HUES48 (cell line): ENCODE results near the gene C11orf21.

Experiments used
- H3K27ac ChIP-seq: one replicate; pipeline ENCODE4 v1.7.0; 2013; ENCODE audit warnings: low read depth, low read length, inconsistent platforms
- H3K27me3 ChIP-seq: 2 replicates; pipeline ENCODE4 v1.6.1; 2013; ENCODE audit warnings: mild to moderate bottlenecking, low read length; ENCODE audit not compliant: control insufficient read depth, insufficient read depth
- H3K36me3 ChIP-seq: 2 replicates; pipeline ENCODE4 v1.6.1; 2013; ENCODE audit warnings: low read length; ENCODE audit not compliant: control insufficient read depth, insufficient read depth
- H3K4me1 ChIP-seq: 2 replicates; pipeline ENCODE4 v1.6.1; 2013; ENCODE audit warnings: mild to moderate bottlenecking, low read length; ENCODE audit not compliant: control insufficient read depth, insufficient read depth
- H3K4me3 ChIP-seq: 2 replicates; pipeline ENCODE4 v1.5.1; 2013; ENCODE audit warnings: mild to moderate bottlenecking, low read depth, low read length
- H3K9ac ChIP-seq: 2 replicates; pipeline ENCODE4 v1.6.1; 2013; ENCODE audit warnings: mild to moderate bottlenecking, low read depth, low read length, moderate library complexity
- H3K9me3 ChIP-seq: 2 replicates; pipeline ENCODE4 v1.6.1; 2013; ENCODE audit warnings: low read length; ENCODE audit not compliant: control insufficient read depth, insufficient read depth

Gene C11orf21

GRCh38 chr11:2260491-2261364 lies 41.0 kb downstream of the C11orf21 start:
- Histone ChIP-seq H3K9me3 (no peaks in the 10 kb centered on the region), H3K9ac (no peak overlapping the region), H3K4me3 (no peak overlapping the region), H3K36me3 (no peaks in the 10 kb centered on the region), H3K27ac (no peak overlapping the region), H3K4me1 (no peaks in the 10 kb centered on the region), H3K27me3 (peaks cover 17% of the 10 kb centered on the region)

DNA sequence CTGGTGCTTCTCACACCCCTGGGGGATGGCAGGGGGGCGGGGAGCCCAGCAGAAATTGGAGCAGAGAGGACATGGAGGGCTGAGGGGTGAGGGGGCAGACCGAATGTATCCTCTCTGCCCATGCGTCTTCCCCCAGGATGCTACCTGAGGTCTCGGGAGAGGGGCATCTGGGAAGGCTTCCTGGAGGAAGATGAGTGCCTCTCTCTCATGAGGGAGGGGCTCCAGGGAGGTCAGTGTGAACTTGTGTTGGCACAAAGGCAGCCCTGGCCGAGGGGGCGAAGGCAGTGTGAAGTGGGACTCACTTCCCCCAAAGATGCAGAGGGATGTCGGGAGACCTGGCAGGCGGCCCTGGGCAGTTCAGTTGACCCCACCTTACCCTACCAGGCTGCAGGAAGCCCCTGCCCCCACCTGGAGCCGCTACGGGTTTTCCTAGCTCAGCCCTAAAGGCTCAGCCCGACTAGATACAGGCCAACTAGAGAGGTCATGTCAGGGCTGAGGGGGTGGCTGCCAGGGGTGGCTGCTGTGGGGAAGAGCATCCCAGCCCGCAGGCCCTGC lies 41.7 kb downstream of the C11orf21 start:
- Histone ChIP-seq H3K9ac (no peak overlapping the region), H3K9me3 (no peaks in the 10 kb centered on the region), H3K27me3 (0 out of 2 replicates have a peak, but pooled peaks cover 10% of the 10 kb centered on the region)

DNA sequence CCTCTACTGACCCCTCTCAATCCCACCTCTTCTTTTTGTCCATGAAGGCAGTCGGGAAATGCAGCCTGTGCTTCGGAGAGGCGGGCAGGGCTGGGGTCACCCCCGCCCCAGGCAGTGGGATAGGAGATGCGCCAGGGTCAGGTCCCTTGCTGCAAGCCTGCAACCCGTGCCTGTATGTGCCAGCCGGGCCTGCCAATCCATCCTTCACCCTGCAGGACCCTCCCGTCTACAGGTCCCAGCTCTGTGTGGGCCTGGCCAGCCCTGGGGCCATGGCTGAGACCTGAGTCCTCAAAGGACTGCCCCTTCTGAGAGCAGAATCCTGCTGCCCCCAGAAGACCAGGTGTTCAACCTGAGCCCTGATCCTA lies 42.3 kb downstream of the C11orf21 start:
- no peak overlapping the region for H3K9ac ChIP-seq
- no peaks in the 10 kb centered on the region for H3K4me1 ChIP-seq
- no peak overlapping the region for H3K27ac ChIP-seq
- no peak overlapping the region for H3K4me3 ChIP-seq
- no peaks in the 10 kb centered on the region for H3K9me3 ChIP-seq
- H3K27me3 ChIP-seq, result 0 out of 2 replicates have a peak, but pooled peaks cover 5% of the 10 kb centered on the region
- H3K36me3 ChIP-seq, result no peaks in the 10 kb centered on the region

More for the DNA sequence above, 41.7 kb downstream of the C11orf21 start:
- Histone ChIP-seq H3K4me3 (no peak overlapping the region), H3K36me3 (no peaks in the 10 kb centered on the region), H3K27ac (no peak overlapping the region), H3K4me1 (no peaks in the 10 kb centered on the region)

GRCh38 chr11:2258501-2259465 lies 42.9 kb downstream of the C11orf21 start:
- Histone ChIP-seq H3K4me3 (no peak overlapping the region), H3K9me3 (no peaks in the 10 kb centered on the region), H3K27ac (no peak overlapping the region), H3K27me3 (no peaks in the 10 kb centered on the region), H3K9ac (no peak overlapping the region), H3K4me1 (no peaks in the 10 kb centered on the region), H3K36me3 (no peaks in the 10 kb centered on the region)

GRCh38 chr11:2256951-2257700 lies 44.6 kb downstream of the C11orf21 start:
- no peaks in the 10 kb centered on the region for H3K9me3 ChIP-seq
- no peak overlapping the region for H3K4me3 ChIP-seq
- H3K27ac ChIP-seq, result no peak overlapping the region
- no peaks in the 10 kb centered on the region for H3K27me3 ChIP-seq
- no peaks in the 10 kb centered on the region for H3K36me3 ChIP-seq
- H3K9ac ChIP-seq, result no peak overlapping the region
- no peaks in the 10 kb centered on the region for H3K4me1 ChIP-seq

- H3K4me1 ChIP-seq, result no peaks in the 10 kb centered on the region
- no peak overlapping the region for H3K4me3 ChIP-seq
- H3K9me3 ChIP-seq, result no peaks in the 10 kb centered on the region
- H3K9ac ChIP-seq, result no peak overlapping the region
- no peak overlapping the region for H3K27ac ChIP-seq
- no peaks in the 10 kb centered on the region for H3K27me3 ChIP-seq
- H3K36me3 ChIP-seq, result no peaks in the 10 kb centered on the region
Observed at GRCh38 chr11:2256293-2256913, 45.3 kb downstream of the C11orf21 start.

DNA sequence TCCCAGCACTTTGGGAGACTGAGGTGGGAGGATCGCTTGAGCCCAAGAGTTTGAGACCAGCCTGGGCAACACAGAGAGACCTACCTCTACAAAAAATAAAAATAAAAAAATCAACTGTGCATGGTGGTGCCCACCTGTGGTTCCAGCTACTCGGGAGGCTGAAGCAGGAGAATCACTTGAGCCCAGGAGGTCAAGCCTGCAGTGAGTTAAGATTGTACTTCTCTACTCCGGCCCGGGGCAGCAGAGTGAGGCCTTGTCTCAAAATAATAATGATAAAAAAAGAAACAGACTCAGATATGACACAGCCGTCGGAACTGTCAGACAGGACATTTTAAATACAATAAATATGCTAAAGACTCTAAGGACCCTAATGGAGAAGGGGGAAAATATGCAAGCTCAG lies 49.7 kb downstream of the C11orf21 start:
- no peak overlapping the region for H3K27ac ChIP-seq
- H3K9ac ChIP-seq, result no peak overlapping the region
- H3K4me3 ChIP-seq, result no peak overlapping the region
- no peaks in the 10 kb centered on the region for H3K36me3 ChIP-seq
- H3K4me1 ChIP-seq, result no peaks in the 10 kb centered on the region
- no peaks in the 10 kb centered on the region for H3K9me3 ChIP-seq
- H3K27me3 ChIP-seq, result peaks cover 13% of the 10 kb centered on the region

GRCh38 chr11:2251138-2251537 lies 50.6 kb downstream of the C11orf21 start:
- no peak overlapping the region for H3K9ac ChIP-seq
- no peak overlapping the region for H3K27ac ChIP-seq
- H3K4me1 ChIP-seq, result no peaks in the 10 kb centered on the region
- H3K9me3 ChIP-seq, result no peaks in the 10 kb centered on the region
- H3K36me3 ChIP-seq, result no peaks in the 10 kb centered on the region
- peaks cover 13% of the 10 kb centered on the region for H3K27me3 ChIP-seq
- no peak overlapping the region for H3K4me3 ChIP-seq

GRCh38 chr11:2250485-2250884 lies 51.2 kb downstream of the C11orf21 start:
- Histone ChIP-seq H3K9ac (no peak overlapping the region), H3K27ac (no peak overlapping the region), H3K4me1 (no peaks in the 10 kb centered on the region), H3K27me3 (peaks cover 13% of the 10 kb centered on the region), H3K36me3 (no peaks in the 10 kb centered on the region), H3K9me3 (no peaks in the 10 kb centered on the region), H3K4me3 (no peak overlapping the region)

DNA sequence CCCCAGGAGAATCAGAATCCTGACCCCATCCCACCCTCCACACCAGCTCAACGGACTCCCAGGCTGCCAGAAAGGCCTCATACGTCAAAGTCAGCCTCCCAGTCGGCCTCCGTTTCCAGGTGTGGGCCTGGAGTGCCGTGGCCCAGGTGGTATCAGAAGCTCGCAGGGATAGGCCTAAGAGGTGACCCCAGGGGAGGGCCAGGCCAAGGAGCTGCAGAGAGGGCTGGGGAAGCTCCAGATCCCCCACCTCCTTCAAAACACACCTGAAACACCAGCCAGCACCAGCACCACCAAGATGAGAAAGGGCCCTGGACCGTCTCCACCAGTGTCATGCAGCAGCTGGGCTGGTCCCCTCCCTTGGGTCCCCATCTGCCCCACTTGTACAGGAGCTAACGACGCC lies 51.7 kb downstream of the C11orf21 start:
- Histone ChIP-seq H3K9ac (no peak overlapping the region), H3K27me3 (peaks cover 13% of the 10 kb centered on the region), H3K36me3 (no peaks in the 10 kb centered on the region)

More for the DNA sequence above, 51.7 kb downstream of the C11orf21 start:
- no peaks in the 10 kb centered on the region for H3K9me3 ChIP-seq
- H3K4me3 ChIP-seq, result no peak overlapping the region
- no peak overlapping the region for H3K27ac ChIP-seq
- no peaks in the 10 kb centered on the region for H3K4me1 ChIP-seq
